ENCODE results near the gene WDR49. TPM values are rescaled to one million over a fixed set of nuclear protein-coding genes. Genes with fewer than 3 reads are reported as not detected.

The WDR49 gene
- total and polyA plus RNA-seq, 10 of the 15 experiments (the other 5 are each of a cell fraction or from before 2014, with no cell fraction given): 0.05 to 0.15 TPM; not detected in 8

DNA sequence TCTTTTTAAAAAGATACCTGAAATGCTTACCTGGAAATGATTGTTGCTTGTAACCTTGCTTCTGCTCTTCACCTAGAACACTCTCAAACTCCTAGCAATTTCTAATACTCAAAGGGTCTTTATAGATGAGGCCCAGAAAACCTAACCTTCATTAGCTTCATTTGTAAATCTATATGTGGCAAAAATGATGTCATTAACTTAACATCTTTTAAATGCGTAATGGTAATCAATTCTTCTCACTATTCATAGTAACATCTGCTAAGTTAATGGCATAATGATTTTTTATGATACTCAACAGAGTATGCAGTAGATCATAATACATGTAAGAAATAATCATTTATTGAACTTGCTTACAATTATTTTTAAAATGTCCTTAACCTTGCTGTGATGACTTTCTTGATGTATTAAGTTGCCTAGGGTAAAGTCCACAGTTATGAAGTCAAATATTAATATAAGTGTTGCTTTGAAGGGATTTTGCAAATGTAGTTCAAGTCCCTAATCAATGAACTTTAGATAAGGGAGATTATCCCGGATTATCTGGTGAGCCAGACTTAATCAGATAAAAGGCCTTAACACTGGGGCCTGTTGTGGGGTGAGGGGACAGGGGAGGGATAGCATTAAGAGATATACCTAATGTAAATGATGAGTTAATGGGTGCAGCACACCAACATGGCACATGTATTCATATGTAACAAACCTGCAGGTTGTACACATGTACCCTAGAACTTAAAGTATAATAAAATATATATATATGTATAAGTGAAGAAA, 169.8 kb downstream of the WDR49 start (continued):
- TF ChIP-seq HSF1 (IDR thresholded peaks at IDR 0.05; ENCODE audit: low read depth, low read length): no peak

- CTCF ChIA-PET: no interaction called here
- H2AFZ ChIP-seq (ENCODE audit: control insufficient read depth, low read depth, low read length): no peak overlapping the region
- no peaks in the 10 kb centered on the region for H3K36me3 ChIP-seq (ENCODE audit: control insufficient read depth in 2 of 2, insufficient read depth in 2 of 2, low read length in 1 of 2)
- no peak for DNase-seq (ENCODE audit: low read depth, low spot score)
- no peaks in the 10 kb centered on the region for H3K27me3 ChIP-seq (replicated peaks in 1 of 2; ENCODE audit: control insufficient read depth in 2 of 2, insufficient read depth in 2 of 2, low read length in 1 of 2)
- H3K9me3 ChIP-seq (replicated peaks; ENCODE audit: control insufficient read depth, insufficient read depth, low read length): no peaks in the 10 kb centered on the region
- H3K9ac ChIP-seq (ENCODE audit: control insufficient read depth, insufficient read depth, low read length): no peak overlapping the region
- SMC1A ChIA-PET (ENCODE audit: uncharacterized antibody, unreplicated experiment): no interaction called here
- no peak overlapping the region for H3K27ac ChIP-seq (ENCODE audit: control insufficient read depth, insufficient read depth)
- H3K4me1 ChIP-seq (ENCODE audit: control insufficient read depth, insufficient read depth, low read length): no peaks in the 10 kb centered on the region
- no peaks in the 10 kb centered on the region for H3K79me2 ChIP-seq (ENCODE audit: control insufficient read depth, insufficient read depth, low read length)
- no peak overlapping the region for H3K4me3 ChIP-seq
- no peaks in the 10 kb centered on the region for H4K20me1 ChIP-seq (ENCODE audit: control insufficient read depth, insufficient read depth)
- BruUV-seq (replicated peaks): no TSS peak
- TF ChIP-seq WRNIP1 (IDR thresholded peaks at IDR 0.05; ENCODE audit: borderline replicate concordance, low read depth, low read length): no peak
- no peak for TF ChIP-seq HDAC2 (IDR thresholded peaks at IDR 0.05)
- no peak for TF ChIP-seq GATAD2B (conservative IDR thresholded peaks at IDR 0.05; ENCODE audit: low read depth)
- no peak for TF ChIP-seq RELA (IDR thresholded peaks at IDR 0.05; ENCODE audit: borderline replicate concordance, partially characterized antibody)
- no peak for TF ChIP-seq JUNB (IDR thresholded peaks at IDR 0.05)
- TF ChIP-seq KDM1A (IDR thresholded peaks at IDR 0.05; ENCODE audit: borderline replicate concordance): no peak
- no peak for TF ChIP-seq ZZZ3 (IDR thresholded peaks at IDR 0.05; ENCODE audit: control insufficient read depth, insufficient read length, low read depth)
- no peak for ATAC-seq
- no peak for FAIRE-seq
- intact Hi-C loops (cut with micrococcal nuclease; ENCODE audit: unreplicated experiment): no loop called here
- H3K4me2 ChIP-seq (ENCODE audit: control insufficient read depth, insufficient read depth): no peak overlapping the region
- POLR2A ChIA-PET: no interaction called here
- in situ Hi-C loops (cut with MboI): no loop called here
- RAD21 ChIA-PET (ENCODE audit: unreplicated experiment): no interaction called here
These were observed 172.6 kb downstream of the WDR49 start for GRCh38 chr3:167481164-167481563.
